Nephron progenitor cell (in vitro differentiated cells): ENCODE measurements around the gene ZNF579.

Experiments
- DNase-seq: peaks from one replicate; pipeline ENCODE4 v3.0.0; 2021
- H3K27ac Mint-ChIP-seq: 2 replicates; pipeline ENCODE4 v1.8.0; 2021; ENCODE audit warnings: mild to moderate bottlenecking, moderate library complexity, mixed read lengths
- H3K27me3 Mint-ChIP-seq: 2 replicates; pipeline ENCODE4 v1.8.0; 2021; ENCODE audit warnings: mild to moderate bottlenecking, low read depth, mixed read lengths; ENCODE audit not compliant: poor library complexity
- H3K36me3 Mint-ChIP-seq: 2 replicates; pipeline ENCODE4 v1.8.0; 2021; ENCODE audit warnings: low read depth, mixed read lengths
- H3K4me1 Mint-ChIP-seq: 2 replicates; pipeline ENCODE4 v1.8.0; 2021; ENCODE audit warnings: mixed read lengths
- H3K4me3 Mint-ChIP-seq: 2 replicates; pipeline ENCODE4 v1.8.0; 2021; ENCODE audit warnings: mild to moderate bottlenecking, moderate library complexity, mixed read lengths
- H3K9me3 Mint-ChIP-seq: 2 replicates; pipeline ENCODE4 v1.8.0; 2021; ENCODE audit warnings: mild to moderate bottlenecking, moderate library complexity, mixed read lengths
- TF ChIP-seq, protein P1 (sequence below): fragments of 200-600 bp; sonication (generic); IDR thresholded peaks from 2 replicates; pipeline ENCODE4 v1.5.0; 2021; ENCODE audit warnings: antibody characterized with exemption

ZNF579 gene

DNA sequence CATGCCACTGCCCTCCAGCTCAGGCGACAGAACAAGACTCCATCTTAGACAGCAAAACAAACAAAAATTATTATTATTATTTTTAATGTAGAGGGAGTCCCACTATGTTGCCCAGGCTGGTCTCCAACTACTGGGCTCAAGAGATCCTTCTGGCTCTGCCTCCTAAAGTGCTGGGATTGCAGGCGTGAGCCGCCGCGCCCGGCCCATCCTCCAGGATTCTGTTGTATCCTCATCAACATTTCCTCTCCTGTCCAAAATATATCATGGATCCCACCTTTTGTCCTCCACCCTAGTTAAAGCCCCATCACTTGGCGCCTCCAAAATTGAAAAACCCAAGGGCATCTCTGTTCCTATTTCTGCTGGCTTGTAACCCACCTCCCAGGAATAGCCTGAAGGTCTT is 42.5 kb upstream of the ZNF579 start:
- TF ChIP-seq, protein P1, sequence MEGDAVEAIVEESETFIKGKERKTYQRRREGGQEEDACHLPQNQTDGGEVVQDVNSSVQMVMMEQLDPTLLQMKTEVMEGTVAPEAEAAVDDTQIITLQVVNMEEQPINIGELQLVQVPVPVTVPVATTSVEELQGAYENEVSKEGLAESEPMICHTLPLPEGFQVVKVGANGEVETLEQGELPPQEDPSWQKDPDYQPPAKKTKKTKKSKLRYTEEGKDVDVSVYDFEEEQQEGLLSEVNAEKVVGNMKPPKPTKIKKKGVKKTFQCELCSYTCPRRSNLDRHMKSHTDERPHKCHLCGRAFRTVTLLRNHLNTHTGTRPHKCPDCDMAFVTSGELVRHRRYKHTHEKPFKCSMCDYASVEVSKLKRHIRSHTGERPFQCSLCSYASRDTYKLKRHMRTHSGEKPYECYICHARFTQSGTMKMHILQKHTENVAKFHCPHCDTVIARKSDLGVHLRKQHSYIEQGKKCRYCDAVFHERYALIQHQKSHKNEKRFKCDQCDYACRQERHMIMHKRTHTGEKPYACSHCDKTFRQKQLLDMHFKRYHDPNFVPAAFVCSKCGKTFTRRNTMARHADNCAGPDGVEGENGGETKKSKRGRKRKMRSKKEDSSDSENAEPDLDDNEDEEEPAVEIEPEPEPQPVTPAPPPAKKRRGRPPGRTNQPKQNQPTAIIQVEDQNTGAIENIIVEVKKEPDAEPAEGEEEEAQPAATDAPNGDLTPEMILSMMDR = no peak
- Mint-ChIP-seq H3K36me3 (peaks cover 26% of the 10 kb centered on the region), H3K27me3 (peaks cover 5% of the 10 kb centered on the region), H3K4me3 (peak overlapping the region; percentile 87), H3K9me3 (no peaks in the 10 kb centered on the region), H3K4me1 (peaks cover 19% of the 10 kb centered on the region), H3K27ac (peak overlapping the region; percentile 54)
- DNase-seq = no peak

GRCh38 chr19:55622242-55622969 is 41.8 kb upstream of the ZNF579 start:
- H3K9me3 Mint-ChIP-seq = no peaks in the 10 kb centered on the region
- TF ChIP-seq, protein P1 = no peak

DNA sequence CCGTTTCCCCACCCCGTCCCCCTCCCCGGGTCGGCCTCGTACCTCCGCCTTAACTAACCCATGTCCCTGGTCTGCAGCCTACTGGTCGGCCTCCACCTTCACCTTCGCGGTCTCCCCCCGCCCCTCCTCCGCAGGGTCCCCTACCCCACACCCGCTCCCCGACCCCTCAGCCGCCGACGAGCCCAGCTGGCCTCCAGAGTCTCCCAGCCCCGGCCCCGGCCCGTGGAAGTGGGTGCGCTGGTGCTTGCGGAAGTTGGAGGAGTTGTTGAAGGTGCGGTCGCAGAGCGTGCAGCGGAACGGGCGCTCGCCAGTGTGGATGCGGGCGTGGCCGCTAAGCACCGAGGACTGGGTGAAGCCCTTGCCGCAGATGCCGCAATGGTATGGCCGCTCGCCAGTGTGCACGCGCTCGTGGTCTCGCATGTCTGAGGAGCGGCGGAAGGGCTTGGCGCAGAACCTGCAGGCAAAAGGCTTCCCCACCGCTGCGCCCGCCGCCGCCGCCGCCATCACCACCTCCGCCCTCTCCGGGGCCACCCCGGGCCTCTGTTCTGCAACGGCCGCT is 41.1 kb upstream of the ZNF579 start:
- Mint-ChIP-seq H3K27ac (no peak overlapping the region), H3K9me3 (no peaks in the 10 kb centered on the region), H3K27me3 (peaks cover 3% of the 10 kb centered on the region), H3K4me3 (no peak overlapping the region), H3K36me3 (peaks cover 38% of the 10 kb centered on the region), H3K4me1 (peaks cover 23% of the 10 kb centered on the region)
- no peak for DNase-seq
- TF ChIP-seq, protein P1 = no peak

More at GRCh38 chr19:55622242-55622969, 41.8 kb upstream of the ZNF579 start:
- no peak overlapping the region for H3K4me3 Mint-ChIP-seq
- peaks cover 31% of the 10 kb centered on the region for H3K36me3 Mint-ChIP-seq
- no peak overlapping the region for H3K27ac Mint-ChIP-seq
- H3K4me1 Mint-ChIP-seq = peaks cover 21% of the 10 kb centered on the region
- DNase-seq = no peak
- peaks cover 5% of the 10 kb centered on the region for H3K27me3 Mint-ChIP-seq

GRCh38 chr19:55621205-55621672 is 40.6 kb upstream of the ZNF579 start:
- TF ChIP-seq, protein P1 = no peak
- Mint-ChIP-seq H3K27ac (no peak overlapping the region), H3K9me3 (no peaks in the 10 kb centered on the region), H3K4me3 (no peak overlapping the region), H3K36me3 (peaks cover 40% of the 10 kb centered on the region), H3K4me1 (peaks cover 23% of the 10 kb centered on the region), H3K27me3 (no peaks in the 10 kb centered on the region)
- DNase-seq = no peak

GRCh38 chr19:55620410-55621204 is 40.0 kb upstream of the ZNF579 start:
- H3K9me3 Mint-ChIP-seq = no peaks in the 10 kb centered on the region
- no peaks in the 10 kb centered on the region for H3K27me3 Mint-ChIP-seq
- H3K4me1 Mint-ChIP-seq = peaks cover 23% of the 10 kb centered on the region
- DNase-seq = no peak
- peak overlapping the region; percentile 68 for H3K27ac Mint-ChIP-seq
- H3K36me3 Mint-ChIP-seq = peaks cover 40% of the 10 kb centered on the region
- TF ChIP-seq, protein P1 = no peak
- H3K4me3 Mint-ChIP-seq = no peak overlapping the region
